Left ventricle myocardium inferior (tissue), 1 donor: ENCODE results near the gene HS6ST3. TPM values are rescaled to one million over a fixed set of nuclear protein-coding genes. Genes with fewer than 3 reads are reported as not detected.

Source experiments
- DNase-seq: peaks from one replicate; pipeline ENCODE4 v3.0.0-alpha.2; 2020
- H3K27ac ChIP-seq: fragments of 200-600 bp; replicated peaks from 2 replicates; pipeline ENCODE4 v1.8.0; 2021
- H3K27me3 ChIP-seq: fragments of 200-600 bp; 2 replicates; pipeline ENCODE4 v1.8.0; 2021; ENCODE audit warnings: low read depth
- H3K36me3 ChIP-seq: fragments of 200-600 bp; 2 replicates; pipeline ENCODE4 v1.8.0; 2021
- H3K4me1 ChIP-seq: fragments of 200-600 bp; 2 replicates; pipeline ENCODE4 v1.8.0; 2021
- H3K4me3 ChIP-seq: fragments of 200-600 bp; 2 replicates; pipeline ENCODE4 v1.8.0; 2021; ENCODE audit warnings: mild to moderate bottlenecking, moderate library complexity
- H3K9me3 ChIP-seq: fragments of 200-600 bp; replicated peaks from 2 replicates; pipeline ENCODE4 v1.8.0; 2021
- CTCF ChIP-seq: fragments of 200-600 bp; IDR thresholded peaks from 2 replicates; pipeline ENCODE4 v1.8.0; 2021; ENCODE audit warnings: antibody characterized with exemption, mild to moderate bottlenecking, borderline replicate concordance
- intact Hi-C: fragments of 100-400 bp; cut with micrococcal nuclease; formaldehyde crosslinking; loops from one replicate; pipeline ENCODE4 v1.11.0; 2022
- total RNA-seq: library from RNA; stranded (reverse); fragmentation: NEBNext Ultra II Directional; extraction: Animal tissue kit (Norgen Biotek cat#: 25700); gene quantifications from one replicate; pipeline ENCODE4 v1.2.1, GENCODE V29; 2021
- donor health status: DM: no; HTN: yes; CAD: no; lungs with severe emphysema.

The HS6ST3 gene
- total RNA-seq, 1 donor from 2014 or later = 2.0 TPM

- Histone ChIP-seq H3K4me3 (no peak overlapping the region), H3K36me3 (no peaks in the 10 kb centered on the region), H3K27ac (no peak overlapping the region), H3K27me3 (no peaks in the 10 kb centered on the region), H3K9me3 (peaks cover 7% of the 10 kb centered on the region), H3K4me1 (no peaks in the 10 kb centered on the region)
- no peak for DNase-seq
- intact Hi-C loops = no loop called here
- no peak for TF ChIP-seq CTCF
These were observed 703.0 kb downstream of the HS6ST3 start for GRCh38 chr13:96792736-96793403.

DNA sequence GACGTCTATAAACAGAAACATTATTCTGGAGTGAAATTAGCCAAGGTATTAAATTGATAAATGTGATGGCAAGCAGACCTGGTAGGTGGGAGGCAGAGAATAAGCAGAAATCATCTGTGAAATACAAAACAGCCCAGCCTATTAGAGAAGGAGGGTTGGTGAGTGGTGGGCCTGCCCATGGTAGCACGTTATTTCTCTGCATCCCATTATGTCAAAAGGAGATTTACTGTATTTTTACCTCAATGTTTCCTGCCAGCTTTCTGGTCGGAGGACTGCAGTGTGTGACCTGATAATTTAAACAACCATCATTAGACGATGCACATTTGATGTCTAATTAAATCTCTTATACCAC is 703.5 kb downstream of the HS6ST3 start:
- no peak for TF ChIP-seq CTCF
- intact Hi-C loops = no loop called here

GRCh38 chr13:96794669-96795068 is 704.8 kb downstream of the HS6ST3 start:
- intact Hi-C loops = no loop called here
- no peak for TF ChIP-seq CTCF
- Histone ChIP-seq H3K36me3 (no peaks in the 10 kb centered on the region), H3K9me3 (no peaks in the 10 kb centered on the region), H3K4me1 (no peaks in the 10 kb centered on the region), H3K27me3 (no peaks in the 10 kb centered on the region), H3K27ac (no peak overlapping the region), H3K4me3 (no peak overlapping the region)
- DNase-seq = no peak

More for the DNA sequence above, 703.5 kb downstream of the HS6ST3 start:
- Histone ChIP-seq H3K27me3 (no peaks in the 10 kb centered on the region), H3K27ac (no peak overlapping the region), H3K4me3 (no peak overlapping the region), H3K9me3 (peaks cover 2% of the 10 kb centered on the region), H3K4me1 (no peaks in the 10 kb centered on the region), H3K36me3 (no peaks in the 10 kb centered on the region)
- no peak for DNase-seq

GRCh38 chr13:96795670-96796069 is 705.8 kb downstream of the HS6ST3 start:
- Histone ChIP-seq H3K36me3 (no peaks in the 10 kb centered on the region), H3K4me1 (no peaks in the 10 kb centered on the region), H3K27me3 (no peaks in the 10 kb centered on the region), H3K27ac (no peak overlapping the region), H3K9me3 (no peaks in the 10 kb centered on the region), H3K4me3 (no peak overlapping the region)
- TF ChIP-seq CTCF = no peak
- intact Hi-C loops = no loop called here
- no peak for DNase-seq

DNA sequence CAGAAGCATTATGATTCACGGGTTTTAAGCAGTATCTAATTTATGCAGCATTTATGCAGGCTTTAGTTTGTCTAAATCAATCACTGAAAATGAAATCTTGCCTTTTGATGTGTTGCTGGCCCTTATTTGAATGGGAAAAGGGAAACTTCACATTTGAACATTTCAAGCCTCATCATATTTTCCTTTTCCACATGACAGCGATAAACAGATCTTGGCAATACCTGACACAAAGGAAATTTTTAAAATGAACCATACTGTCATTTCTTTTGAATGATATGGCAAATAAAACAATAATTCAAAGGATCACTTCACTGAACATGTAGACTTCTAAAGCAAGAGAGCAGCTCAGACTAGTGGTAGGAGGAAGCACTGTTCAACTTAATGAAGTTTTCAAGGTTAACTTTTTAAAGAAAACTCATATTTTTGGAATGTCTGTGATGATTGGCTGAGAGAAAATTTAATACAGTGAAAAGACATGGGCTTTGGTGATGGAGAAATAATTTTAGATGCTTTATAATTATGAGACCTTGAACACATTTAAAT is 706.3 kb downstream of the HS6ST3 start:
- no peak for DNase-seq
- H3K4me1 ChIP-seq = no peaks in the 10 kb centered on the region
- H3K27me3 ChIP-seq = no peaks in the 10 kb centered on the region
- H3K4me3 ChIP-seq = no peak overlapping the region
- intact Hi-C loops = no loop called here
- no peaks in the 10 kb centered on the region for H3K36me3 ChIP-seq
- no peak for TF ChIP-seq CTCF
- H3K9me3 ChIP-seq = no peaks in the 10 kb centered on the region
- H3K27ac ChIP-seq = no peak overlapping the region
